ENCODE measurements around the gene PHKG2.

- TF ChIP-seq CTCF (conservative IDR thresholded peaks at IDR 0.05) (no peak), ZFX (IDR thresholded peaks at IDR 0.05) (no peak)
Observed at GRCh38 chr16:30785126-30786106, 37.2 kb downstream of the PHKG2 start.
